Femur (tissue), 1 donor: ENCODE data around the gene DCTD.

Experiments
- DNase-seq: peaks from one replicate; pipeline ENCODE4 v3.0.0-alpha.2; 2017

Gene DCTD

GRCh38 chr4:182888891-182889290 lies 28.3 kb downstream of the DCTD start:
- no peak for DNase-seq

- DNase-seq: no peak
These were observed 30.4 kb downstream of the DCTD start for GRCh38 chr4:182886768-182887167.

DNA sequence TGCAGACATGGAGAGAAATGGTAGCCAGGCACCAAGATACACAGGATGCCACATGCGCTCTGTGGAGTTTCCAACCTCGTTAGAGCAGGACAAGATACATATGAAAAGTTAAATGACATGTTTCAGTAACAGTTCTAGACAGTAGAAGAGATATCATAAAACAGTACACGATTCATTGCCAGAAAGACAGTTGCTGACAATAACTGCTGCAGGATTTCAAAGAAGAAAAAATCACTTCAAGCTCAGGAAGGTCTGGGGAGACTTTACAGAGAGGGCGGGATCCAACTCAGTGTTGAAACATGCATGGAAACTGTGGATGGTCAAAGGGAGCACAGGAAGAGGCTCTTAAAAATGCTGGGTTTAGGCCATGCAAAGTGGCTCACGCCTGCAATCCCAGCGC lies 31.0 kb downstream of the DCTD start:
- peak; percentile 56 for DNase-seq

DNA sequence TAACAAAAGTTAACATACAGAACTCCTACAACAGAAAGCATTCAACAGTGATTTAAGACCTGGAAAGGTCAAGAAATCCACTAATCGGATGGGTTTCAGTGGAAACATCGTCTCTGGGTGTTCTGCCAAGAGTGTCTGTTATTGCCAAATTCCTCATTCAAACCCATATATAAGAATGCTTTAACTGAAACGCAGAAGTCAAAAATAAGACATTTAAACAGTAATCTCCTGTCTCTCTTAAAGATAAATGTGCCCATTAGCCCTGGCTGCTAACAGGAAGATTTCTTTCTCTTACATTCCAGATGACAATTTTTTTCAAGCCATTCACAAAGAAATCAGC lies 31.5 kb downstream of the DCTD start:
- peak; percentile 75 for DNase-seq

GRCh38 chr4:182885022-182885737 lies 32.0 kb downstream of the DCTD start:
- no peak for DNase-seq

GRCh38 chr4:182884040-182884439 lies 33.1 kb downstream of the DCTD start:
- no peak for DNase-seq

DNA sequence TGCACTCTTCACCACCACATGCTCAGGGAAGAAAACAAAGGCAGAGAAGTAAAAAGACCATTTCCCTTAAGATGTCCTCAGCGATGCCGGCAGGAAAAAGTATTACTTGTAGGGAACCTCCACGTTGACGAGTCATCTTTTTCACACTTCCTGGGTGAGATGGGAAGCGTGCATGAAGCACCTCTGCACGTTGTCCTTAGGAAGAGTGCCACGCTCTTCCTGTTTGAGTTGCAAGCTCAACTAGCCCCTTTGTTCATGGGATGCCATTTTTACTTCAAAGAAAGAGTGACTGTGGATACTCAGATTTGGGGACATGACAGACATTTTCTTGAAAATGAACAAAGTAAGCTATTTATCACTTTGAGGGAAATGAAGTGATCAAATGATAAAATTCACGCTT lies 33.8 kb downstream of the DCTD start:
- DNase-seq: no peak

GRCh38 chr4:182881914-182882313 lies 35.3 kb downstream of the DCTD start:
- no peak for DNase-seq

- peak; percentile 73 for DNase-seq
These were observed 36.5 kb downstream of the DCTD start for GRCh38 chr4:182880387-182881356.

- no peak for DNase-seq
These were observed 37.3 kb downstream of the DCTD start for GRCh38 chr4:182879913-182880312.

GRCh38 chr4:182878633-182879495 lies 38.3 kb downstream of the DCTD start:
- DNase-seq: no peak

DNA sequence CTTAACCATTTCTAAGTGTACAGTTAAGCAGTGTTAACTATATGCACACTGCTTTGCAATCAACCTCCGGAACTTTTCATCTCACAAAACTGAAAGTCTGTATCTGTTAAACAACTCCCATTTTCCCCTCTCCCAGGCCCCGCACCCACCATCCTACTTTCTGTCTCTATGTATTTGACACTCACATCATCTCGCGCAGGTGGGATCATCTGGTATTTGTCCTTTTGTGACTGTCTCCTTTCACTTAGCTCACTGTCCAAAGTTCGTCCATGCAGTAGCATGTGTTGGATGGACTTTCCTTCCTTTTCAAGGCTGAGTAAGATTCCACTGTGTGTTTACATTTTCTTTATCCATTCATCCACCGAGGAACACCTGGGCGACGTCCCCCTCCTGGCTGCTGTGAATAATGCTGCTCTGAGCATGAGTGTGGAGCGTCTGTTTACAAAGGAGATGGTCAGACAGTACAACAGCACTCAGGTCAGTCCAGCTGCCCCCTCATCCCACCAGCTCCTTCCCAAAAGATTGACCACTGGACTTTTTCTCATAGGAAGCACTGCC lies 39.8 kb downstream of the DCTD start:
- DNase-seq: no peak

GRCh38 chr4:182876427-182876826 lies 40.8 kb downstream of the DCTD start:
- no peak for DNase-seq

GRCh38 chr4:182875453-182876405 lies 41.5 kb downstream of the DCTD start:
- no peak for DNase-seq

GRCh38 chr4:182874797-182875345 lies 42.3 kb downstream of the DCTD start:
- DNase-seq: no peak

DNA sequence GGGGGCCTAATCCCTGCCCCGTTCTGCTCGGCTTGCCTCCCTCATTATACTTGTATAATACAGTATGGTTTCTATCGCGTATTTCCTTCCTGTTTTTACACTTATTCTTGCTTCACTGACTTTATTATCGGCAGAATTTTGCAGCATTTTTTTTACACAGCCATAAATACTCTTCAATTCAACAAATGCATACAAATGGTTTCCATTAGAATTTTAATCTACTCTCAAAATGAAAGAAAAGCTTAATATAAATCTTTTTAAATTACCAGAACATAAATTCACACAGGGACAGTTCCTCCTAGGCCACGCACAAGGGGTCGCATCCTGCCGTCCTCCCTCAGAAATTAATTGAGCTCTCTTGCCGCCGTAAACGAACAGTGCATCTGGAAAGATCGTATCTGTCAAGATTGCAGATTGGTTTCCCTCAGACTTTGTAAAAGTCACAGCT lies 42.9 kb downstream of the DCTD start:
- no peak for DNase-seq

DNA sequence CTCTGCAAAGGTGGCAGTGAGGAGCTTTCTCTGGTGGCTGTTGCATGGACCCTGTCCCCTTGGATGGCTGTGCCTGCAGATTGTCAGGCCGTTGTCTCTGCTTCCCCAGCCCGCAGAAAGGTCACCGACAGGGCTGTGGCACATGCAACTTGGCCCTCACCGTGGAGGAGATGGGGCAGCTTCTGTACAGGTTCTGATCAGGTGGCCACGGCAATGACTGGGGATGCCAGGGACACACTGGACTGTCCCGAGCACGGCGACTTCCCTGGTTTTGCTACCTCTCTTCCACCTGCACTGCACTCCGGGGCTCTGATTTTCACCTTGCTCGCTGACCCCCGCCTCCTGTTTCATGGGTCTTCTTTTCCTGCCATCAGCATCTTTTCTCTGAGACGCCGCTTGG lies 43.5 kb downstream of the DCTD start:
- DNase-seq: no peak

DNA sequence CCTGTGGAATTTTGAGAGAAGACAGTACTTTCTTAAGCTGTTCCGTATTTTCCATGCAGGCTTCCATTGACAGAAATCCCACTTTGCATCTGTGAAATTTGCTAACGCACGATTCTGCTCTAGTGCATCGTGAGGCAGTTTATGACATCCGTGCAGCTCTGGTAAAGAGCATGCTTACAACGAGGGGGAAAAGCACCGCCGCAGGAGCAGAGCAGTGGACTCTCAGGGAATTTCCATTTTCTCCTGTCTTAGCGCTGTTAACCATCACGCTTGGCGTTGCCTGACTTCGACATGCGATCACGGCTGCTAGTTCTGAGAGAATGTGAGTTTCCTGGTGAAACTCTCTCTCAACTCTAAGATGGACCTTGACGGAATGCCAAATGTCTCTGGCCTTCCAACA lies 43.9 kb downstream of the DCTD start:
- DNase-seq: no peak

GRCh38 chr4:182872886-182873285 lies 44.3 kb downstream of the DCTD start:
- no peak for DNase-seq

DNA sequence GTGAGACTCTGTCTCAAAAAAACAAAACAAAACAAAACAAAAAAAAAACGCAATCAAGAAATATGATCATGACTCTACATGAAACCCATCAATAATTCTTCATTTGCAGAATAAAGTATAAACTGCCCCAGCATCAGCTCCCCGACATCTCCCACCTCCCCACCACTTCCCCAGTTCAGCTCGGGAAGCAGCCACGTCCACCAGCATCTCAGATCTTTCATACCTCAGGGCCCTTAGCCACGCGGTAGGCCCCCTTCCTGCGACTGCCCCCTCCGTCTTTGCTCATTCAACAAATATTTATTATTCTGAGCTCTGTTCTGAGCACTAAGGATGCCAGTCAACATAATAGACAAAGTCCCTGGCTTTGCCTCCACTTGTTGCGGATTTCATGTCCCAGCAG lies 45.6 kb downstream of the DCTD start:
- DNase-seq: no peak

DNA sequence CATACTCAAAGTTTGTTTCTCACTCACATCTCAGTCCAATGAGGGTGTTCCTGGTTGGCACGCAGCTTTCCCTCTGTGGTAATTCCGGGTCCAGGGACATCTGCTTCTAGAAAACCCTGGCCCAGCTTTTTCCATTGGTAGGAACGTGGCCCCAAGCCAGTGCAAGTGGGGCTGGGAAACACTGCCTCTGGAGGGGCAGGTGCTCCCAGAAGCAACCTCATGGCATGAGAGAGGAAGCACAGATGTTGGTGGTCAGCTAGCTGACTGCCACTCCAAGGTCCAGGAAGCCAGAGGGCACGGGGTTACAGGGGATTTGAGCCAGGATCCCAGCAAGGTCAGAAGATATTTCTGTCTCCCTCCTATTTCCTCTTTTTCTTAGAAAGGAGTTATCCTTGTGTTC lies 47.5 kb downstream of the DCTD start:
- DNase-seq: no peak
